HepG2 (cell line): ENCODE measurements around the gene AUH. TPM values are rescaled to one million over a fixed set of nuclear protein-coding genes. Genes with fewer than 3 reads are reported as not detected.

ENCODE experiments used
- AGO1 ChIP-seq: fragments of 200-400 bp; formaldehyde crosslinking; IDR thresholded peaks from 2 replicates; pipeline ENCODE4 v1.6.1; 2017; ENCODE audit warnings: mild to moderate bottlenecking, low read depth, low read length, moderate library complexity; ENCODE audit not compliant: poor library complexity, severe bottlenecking
- BRD4 ChIP-seq: sonication (generic); formaldehyde crosslinking; IDR thresholded peaks from 2 replicates; pipeline ENCODE4 v1.4.0; 2020; ENCODE audit warnings: missing genetic modification reagents
- ISX ChIP-seq: sonication (generic); formaldehyde crosslinking; conservative IDR thresholded peaks from 2 replicates; pipeline ENCODE4 v1.5.0; 2020; ENCODE audit warnings: missing genetic modification reagents
- NONO ChIP-seq, 2 experiments: fragments of 450-650 bp in 1 of 2; sonication (generic) in 1 of 2; formaldehyde crosslinking in 1 of 2; IDR thresholded peaks in 1 of 2; conservative IDR thresholded peaks in 1 of 2; 2 replicates each; pipeline versions ENCODE4 v1.6.1 to v1.8.0; 2017 to 2022; ENCODE audit warnings: mild to moderate bottlenecking in 1 of 2, missing genetic modification reagents in 1 of 2, moderate library complexity in 1 of 2
- PCBP2 ChIP-seq: fragments of 200-400 bp; formaldehyde crosslinking; optimal IDR thresholded peaks from 2 replicates; pipeline ENCODE3; 2018; ENCODE audit warnings: low read length, low read depth; ENCODE audit not compliant: poor library complexity, severe bottlenecking
- PRMT3 ChIP-seq: sonication (generic); formaldehyde crosslinking; IDR thresholded peaks from 2 replicates; pipeline ENCODE4 v1.8.1; 2022; ENCODE audit warnings: low read depth, mild to moderate bottlenecking, moderate library complexity, missing genetic modification reagents, borderline replicate concordance
- RFX5 ChIP-seq: IDR thresholded peaks from 2 replicates; pipeline ENCODE4 v1.6.1; 2011; ENCODE audit warnings: low read depth, low read length, improper control_type of control experiment
- RNF2 ChIP-seq: fragments of 450-650 bp; conservative IDR thresholded peaks from 2 replicates; pipeline ENCODE4 v1.6.1; 2016; ENCODE audit warnings: low read depth
- THAP11 ChIP-seq: IDR thresholded peaks from 2 replicates; pipeline ENCODE4 v1.6.1; 2016; ENCODE audit warnings: missing biosample characterization, missing genetic modification reagents
- ZFX ChIP-seq: sonication (generic); formaldehyde crosslinking; IDR thresholded peaks from 2 replicates; pipeline ENCODE4 v1.4.0; 2020; ENCODE audit warnings: mild to moderate bottlenecking, low read depth, missing genetic modification reagents, moderate library complexity
- ZNF484 ChIP-seq: sonication (generic); formaldehyde crosslinking; IDR thresholded peaks from 2 replicates; pipeline ENCODE4 v1.5.1; 2020; ENCODE audit warnings: mild to moderate bottlenecking, low read depth, missing genetic modification reagents, borderline replicate concordance
- ZNF562 ChIP-seq: sonication (generic); formaldehyde crosslinking; IDR thresholded peaks from 2 replicates; pipeline ENCODE4 v1.8.0; 2022; ENCODE audit warnings: missing genetic modification reagents, borderline replicate concordance
- ZNF577 ChIP-seq: sonication (generic); formaldehyde crosslinking; IDR thresholded peaks from 2 replicates; pipeline ENCODE4 v1.4.0; 2020; ENCODE audit warnings: mild to moderate bottlenecking, low read depth, missing genetic modification reagents, borderline replicate concordance
- ZNF652 ChIP-seq: IDR thresholded peaks from 2 replicates; pipeline ENCODE4 v1.6.1; 2016; ENCODE audit warnings: low read depth, borderline replicate concordance
- ZNF761 ChIP-seq: sonication (generic); formaldehyde crosslinking; conservative IDR thresholded peaks from 2 replicates; pipeline ENCODE4 v1.4.0; 2020; ENCODE audit warnings: mild to moderate bottlenecking, missing genetic modification reagents
- ZNF790 ChIP-seq: sonication (generic); formaldehyde crosslinking; IDR thresholded peaks from 2 replicates; pipeline ENCODE4 v1.8.0; 2022; ENCODE audit warnings: missing genetic modification reagents, mild to moderate bottlenecking, borderline replicate concordance
- polyA plus RNA-seq, 8 experiments: library from polyadenylated mRNA; depleted of rRNA in 3 of 8; stranded (reverse) in 7 of 8; unstranded in 1 of 8; fragments of >200 nt; fragmentation: Illumina TruSeq in 4 of 8; extraction: Trizol in 4 of 8; gene quantifications; 2 replicates each; pipeline versions ENCODE4 v1.2.1 to v1.2.3, GENCODE V29; 2011 to 2016; ENCODE audit warnings: low read depth in 4 of 8, missing spikeins in 1 of 8, mixed read lengths in 1 of 8; ENCODE audit not compliant: insufficient read depth in 1 of 8
- total RNA-seq, 5 experiments: library from RNA; depleted of rRNA; stranded (reverse); fragments of >200 nt; fragmentation: Illumina TruSeq; extraction: Trizol; gene quantifications; 2 replicates each; pipeline ENCODE4 v1.2.3, GENCODE V29; 2016; ENCODE audit warnings: low read depth in 1 of 5
- TF ChIP-seq, protein P1 (sequence below): sonication (generic); formaldehyde crosslinking; IDR thresholded peaks from 2 replicates; pipeline ENCODE4 v1.5.1; 2020; ENCODE audit warnings: missing genetic modification reagents, mild to moderate bottlenecking, borderline replicate concordance
- TF ChIP-seq, protein P2 (sequence below): IDR thresholded peaks from 2 replicates; pipeline ENCODE4 v1.6.1; 2016; ENCODE audit warnings: missing genetic modification reagents, missing compliant biosample characterization
- TF ChIP-seq, protein P3 (sequence below), 2 experiments: sonication (generic) in 1 of 2; formaldehyde crosslinking in 1 of 2; IDR thresholded peaks; 2 replicates each; pipeline versions ENCODE4 v1.4.0 to v1.6.1; 2018 to 2020; ENCODE audit warnings: missing genetic modification reagents in 2 of 2, borderline replicate concordance in 1 of 2, low read depth in 1 of 2, mild to moderate bottlenecking in 1 of 2, missing biosample characterization in 1 of 2
- TF ChIP-seq, protein P4 (sequence below): sonication (generic); formaldehyde crosslinking; IDR thresholded peaks from 2 replicates; pipeline ENCODE4 v1.4.0; 2020; ENCODE audit warnings: mild to moderate bottlenecking, missing genetic modification reagents
- TF ChIP-seq, protein P5 (sequence below): sonication (generic); formaldehyde crosslinking; IDR thresholded peaks from 2 replicates; pipeline ENCODE4 v1.9.0; 2021; ENCODE audit warnings: missing genetic modification reagents, borderline replicate concordance
- TF ChIP-seq, protein P6 (sequence below): sonication (generic); formaldehyde crosslinking; conservative IDR thresholded peaks from 2 replicates; pipeline ENCODE4 v1.8.0; 2022; ENCODE audit warnings: low read depth, missing genetic modification reagents

Gene AUH
- total and polyA plus RNA-seq, 2 of the 13 experiments (the other 11 are each of a cell fraction or from before 2014, with no cell fraction given) = 25.8 to 31.9 TPM

DNA sequence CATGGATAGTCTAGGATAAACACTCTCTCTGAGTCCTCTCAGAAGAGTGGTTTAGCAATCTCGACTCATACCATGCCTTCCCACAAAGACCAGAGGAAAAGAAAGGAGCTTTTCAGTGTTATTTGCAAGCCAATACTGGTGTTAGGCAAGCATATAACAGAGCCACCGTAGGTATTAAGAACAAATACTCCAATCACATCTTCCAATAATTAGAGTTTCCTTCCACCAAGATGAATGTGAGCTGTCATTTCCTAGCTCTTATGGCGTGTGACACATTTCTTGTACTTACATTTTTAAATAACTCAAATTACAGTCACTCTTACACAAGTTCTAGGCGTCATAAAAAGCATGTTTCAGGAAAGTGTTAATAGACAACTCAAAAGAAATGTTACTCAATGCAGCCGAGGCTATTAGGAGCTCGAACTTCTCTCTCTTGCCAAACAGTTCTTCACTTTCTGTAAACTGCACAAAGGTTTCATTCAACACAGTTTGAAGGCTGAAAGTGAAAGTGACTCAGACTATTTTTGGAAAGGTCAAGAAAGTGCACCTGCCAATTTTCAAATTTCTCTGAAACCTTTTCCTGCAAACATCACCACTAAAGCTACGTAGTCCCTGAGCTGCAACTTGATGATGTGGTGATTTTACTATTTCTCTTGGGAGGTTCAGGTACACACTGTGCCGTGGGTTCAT, 153.8 kb downstream of the AUH start (continued):
- TF ChIP-seq NONO (IDR thresholded peaks at IDR 0.05) (no peak), NONO (CRISPR knock-in tag; conservative IDR thresholded peaks at IDR 0.05) (0 out of 2 replicates have a peak, but pooled peaks have one; percentile 27), PCBP2 (no peak), THAP11 (CRISPR knock-in tag) (peak; percentile 63), ZNF761 (no peak), ZNF484 (CRISPR knock-in tag) (no peak), AGO1 (no peak), ZNF577 (no peak), ISX (no peak), ZNF562 (CRISPR knock-in tag) (no peak), ZNF790 (CRISPR knock-in tag) (no peak), ZFX (CRISPR knock-in tag) (peak; percentile 29; the same call in 1 of the 2 replicates), PRMT3 (CRISPR knock-in tag) (no peak), RFX5 (no peak), BRD4 (no peak), ZNF652 (CRISPR knock-in tag) (peak; percentile 94), RNF2 (no peak)
- TF ChIP-seq, protein P1, sequence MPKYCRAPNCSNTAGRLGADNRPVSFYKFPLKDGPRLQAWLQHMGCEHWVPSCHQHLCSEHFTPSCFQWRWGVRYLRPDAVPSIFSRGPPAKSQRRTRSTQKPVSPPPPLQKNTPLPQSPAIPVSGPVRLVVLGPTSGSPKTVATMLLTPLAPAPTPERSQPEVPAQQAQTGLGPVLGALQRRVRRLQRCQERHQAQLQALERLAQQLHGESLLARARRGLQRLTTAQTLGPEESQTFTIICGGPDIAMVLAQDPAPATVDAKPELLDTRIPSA = no peak
- TF ChIP-seq, protein P2, sequence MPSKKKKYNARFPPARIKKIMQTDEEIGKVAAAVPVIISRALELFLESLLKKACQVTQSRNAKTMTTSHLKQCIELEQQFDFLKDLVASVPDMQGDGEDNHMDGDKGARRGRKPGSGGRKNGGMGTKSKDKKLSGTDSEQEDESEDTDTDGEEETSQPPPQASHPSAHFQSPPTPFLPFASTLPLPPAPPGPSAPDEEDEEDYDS (CRISPR knock-in tag) = no peak; the same call in 1 of the 2 replicates
- TF ChIP-seq, protein P3, sequence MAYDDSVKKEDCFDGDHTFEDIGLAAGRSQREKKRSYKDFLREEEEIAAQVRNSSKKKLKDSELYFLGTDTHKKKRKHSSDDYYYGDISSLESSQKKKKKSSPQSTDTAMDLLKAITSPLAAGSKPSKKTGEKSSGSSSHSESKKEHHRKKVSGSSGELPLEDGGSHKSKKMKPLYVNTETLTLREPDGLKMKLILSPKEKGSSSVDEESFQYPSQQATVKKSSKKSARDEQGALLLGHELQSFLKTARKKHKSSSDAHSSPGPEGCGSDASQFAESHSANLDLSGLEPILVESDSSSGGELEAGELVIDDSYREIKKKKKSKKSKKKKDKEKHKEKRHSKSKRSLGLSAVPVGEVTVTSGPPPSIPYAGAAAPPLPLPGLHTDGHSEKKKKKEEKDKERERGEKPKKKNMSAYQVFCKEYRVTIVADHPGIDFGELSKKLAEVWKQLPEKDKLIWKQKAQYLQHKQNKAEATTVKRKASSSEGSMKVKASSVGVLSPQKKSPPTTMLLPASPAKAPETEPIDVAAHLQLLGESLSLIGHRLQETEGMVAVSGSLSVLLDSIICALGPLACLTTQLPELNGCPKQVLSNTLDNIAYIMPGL (CRISPR knock-in tag; IDR thresholded peaks at IDR 0.05; ENCODE audit: borderline replicate concordance in 1 of 2, low read depth in 1 of 2) = peak in 1 of 2 experiments; percentile 49; a peak in 2 of 4 replicates
- TF ChIP-seq, protein P4, sequence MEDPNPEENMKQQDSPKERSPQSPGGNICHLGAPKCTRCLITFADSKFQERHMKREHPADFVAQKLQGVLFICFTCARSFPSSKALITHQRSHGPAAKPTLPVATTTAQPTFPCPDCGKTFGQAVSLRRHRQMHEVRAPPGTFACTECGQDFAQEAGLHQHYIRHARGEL = no peak
- TF ChIP-seq, protein P5, sequence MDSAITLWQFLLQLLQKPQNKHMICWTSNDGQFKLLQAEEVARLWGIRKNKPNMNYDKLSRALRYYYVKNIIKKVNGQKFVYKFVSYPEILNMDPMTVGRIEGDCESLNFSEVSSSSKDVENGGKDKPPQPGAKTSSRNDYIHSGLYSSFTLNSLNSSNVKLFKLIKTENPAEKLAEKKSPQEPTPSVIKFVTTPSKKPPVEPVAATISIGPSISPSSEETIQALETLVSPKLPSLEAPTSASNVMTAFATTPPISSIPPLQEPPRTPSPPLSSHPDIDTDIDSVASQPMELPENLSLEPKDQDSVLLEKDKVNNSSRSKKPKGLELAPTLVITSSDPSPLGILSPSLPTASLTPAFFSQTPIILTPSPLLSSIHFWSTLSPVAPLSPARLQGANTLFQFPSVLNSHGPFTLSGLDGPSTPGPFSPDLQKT (CRISPR knock-in tag) = no peak
- TF ChIP-seq, protein P6, sequence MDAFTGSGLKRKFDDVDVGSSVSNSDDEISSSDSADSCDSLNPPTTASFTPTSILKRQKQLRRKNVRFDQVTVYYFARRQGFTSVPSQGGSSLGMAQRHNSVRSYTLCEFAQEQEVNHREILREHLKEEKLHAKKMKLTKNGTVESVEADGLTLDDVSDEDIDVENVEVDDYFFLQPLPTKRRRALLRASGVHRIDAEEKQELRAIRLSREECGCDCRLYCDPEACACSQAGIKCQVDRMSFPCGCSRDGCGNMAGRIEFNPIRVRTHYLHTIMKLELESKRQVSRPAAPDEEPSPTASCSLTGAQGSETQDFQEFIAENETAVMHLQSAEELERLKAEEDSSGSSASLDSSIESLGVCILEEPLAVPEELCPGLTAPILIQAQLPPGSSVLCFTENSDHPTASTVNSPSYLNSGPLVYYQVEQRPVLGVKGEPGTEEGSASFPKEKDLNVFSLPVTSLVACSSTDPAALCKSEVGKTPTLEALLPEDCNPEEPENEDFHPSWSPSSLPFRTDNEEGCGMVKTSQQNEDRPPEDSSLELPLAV (CRISPR knock-in tag) = no peak
